Measurements from ENCODE around the gene CRIM1.
A peak's percentile ranks its signal among the peaks of the same experiment; 100 is the strongest.

Gene CRIM1

GRCh38 chr2:36513661-36514060 is 158.1 kb downstream of the CRIM1 start:
- Histone ChIP-seq H3K4me3 (no peak overlapping the region), H3K27ac (peak overlapping the region in 1 of 2 donors; percentile 54)
- no peak for DNase-seq (ENCODE audit: low spot score)
- no peak for TF ChIP-seq CTCF (IDR thresholded peaks at IDR 0.05)

GRCh38 chr2:36515538-36515937 is 160.0 kb downstream of the CRIM1 start:
- peak overlapping the region in 1 of 2 donors; percentile 79 for H3K27ac ChIP-seq
- no peak for TF ChIP-seq CTCF (IDR thresholded peaks at IDR 0.05)
- no peak for DNase-seq (ENCODE audit: low spot score)
- H3K4me3 ChIP-seq, result no peak overlapping the region

- no peak overlapping the region for H3K4me3 ChIP-seq
- no peak for DNase-seq (ENCODE audit: low spot score)
These were observed 160.7 kb downstream of the CRIM1 start for GRCh38 chr2:36516136-36516870.

GRCh38 chr2:36520431-36520830 is 164.9 kb downstream of the CRIM1 start:
- H3K27ac ChIP-seq, result no peak overlapping the region
- TF ChIP-seq CTCF (IDR thresholded peaks at IDR 0.05), result no peak
- no peak for DNase-seq (ENCODE audit: low spot score)
- no peak overlapping the region for H3K4me3 ChIP-seq

More at GRCh38 chr2:36516136-36516870, 160.7 kb downstream of the CRIM1 start:
- peak overlapping the region in 1 of 2 donors; percentile 79 for H3K27ac ChIP-seq
- TF ChIP-seq CTCF (IDR thresholded peaks at IDR 0.05), result no peak

GRCh38 chr2:36523153-36523552 is 167.6 kb downstream of the CRIM1 start:
- DNase-seq (ENCODE audit: low spot score), result no peak
- Histone ChIP-seq H3K27ac (peak overlapping the region in 1 of 2 donors; percentile 28), H3K4me3 (no peak overlapping the region)
- no peak for TF ChIP-seq CTCF (IDR thresholded peaks at IDR 0.05)

- peak overlapping the region; percentile 1 for H3K4me3 ChIP-seq
- DNase-seq (ENCODE audit: low spot score), result no peak
- peak overlapping the region; percentile 8 to 70 for H3K27ac ChIP-seq
- TF ChIP-seq CTCF (IDR thresholded peaks at IDR 0.05), result no peak
These were observed 169.7 kb downstream of the CRIM1 start for GRCh38 chr2:36525245-36525644.

- TF ChIP-seq CTCF (IDR thresholded peaks at IDR 0.05), result no peak
- H3K27ac ChIP-seq, result peak overlapping the region; percentile 35 to 70
- H3K4me3 ChIP-seq, result no peak overlapping the region
- no peak for DNase-seq (ENCODE audit: low spot score)
These were observed 170.6 kb downstream of the CRIM1 start for GRCh38 chr2:36526226-36526625.

Measured in coronary artery (tissue), 2 donors.